ENCODE results near the gene KCNJ15. TPM values are rescaled to one million over a fixed set of nuclear protein-coding genes. Genes with fewer than 3 reads are reported as not detected.

KCNJ15 gene
- total and polyA plus RNA-seq, 2 of the 8 experiments (the other 6 are each of a cell fraction or from before 2014, with no cell fraction given) = under 0.01 TPM; not detected in 1

DNA sequence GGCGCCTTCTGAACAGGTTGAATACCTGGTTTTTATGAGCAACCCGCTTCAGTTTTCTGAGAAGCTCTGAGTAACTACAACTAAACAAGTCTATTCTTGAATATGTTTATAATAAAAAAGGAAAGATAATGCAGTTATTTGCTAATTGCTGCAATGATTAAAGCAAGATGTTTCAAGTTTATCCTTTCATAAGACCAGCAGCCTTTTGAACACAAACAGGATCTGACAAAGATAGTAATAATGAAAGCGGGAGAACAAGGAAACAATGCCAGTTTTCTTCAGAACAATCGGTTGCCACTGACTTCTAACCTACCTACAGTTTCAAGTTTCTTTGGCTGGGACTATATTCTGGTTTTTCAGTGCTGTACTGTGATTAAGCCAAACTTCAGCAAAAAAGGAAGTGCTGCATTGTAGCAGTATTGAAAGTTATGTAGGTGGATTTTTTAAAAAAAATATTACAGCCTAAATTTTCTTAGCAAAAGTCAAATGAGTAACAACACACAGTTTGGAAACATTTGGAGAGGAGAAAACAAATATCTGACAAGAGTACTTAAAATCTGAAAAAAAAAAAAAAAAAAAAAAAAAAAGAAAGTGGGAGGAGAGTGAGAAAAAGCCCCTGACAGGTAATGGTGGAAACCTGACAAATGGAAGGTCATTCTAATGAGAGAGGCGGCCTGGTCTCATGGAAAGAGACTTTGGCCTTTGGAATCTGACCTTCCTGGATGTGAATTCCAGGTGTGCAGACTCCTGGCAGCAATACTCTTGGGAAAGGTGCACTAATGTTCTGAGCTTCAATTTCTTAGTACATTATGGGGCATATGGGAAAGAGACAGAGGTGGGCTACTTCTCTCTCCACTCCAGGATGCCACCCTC, 11.4 kb downstream of the KCNJ15 start:
- no peak overlapping the region for H4K8ac ChIP-seq (ENCODE audit: extremely low read depth, insufficient read depth, low read length)
- H2AK5ac ChIP-seq (ENCODE audit: low read depth, low read length) = no peak overlapping the region
- H4K5ac ChIP-seq (ENCODE audit: insufficient read length, low read depth, low read length) = no peak overlapping the region
- no peak overlapping the region for H3K4ac ChIP-seq (replicated peaks; ENCODE audit: insufficient read length, low read depth, low read length)
- H3K4me2 ChIP-seq (ENCODE audit: insufficient read depth in 1 of 2, low read depth in 2 of 2, low read length in 2 of 2) = no peak overlapping the region
- no peak overlapping the region for H2BK5ac ChIP-seq (ENCODE audit: low read depth, low read length)
- no peak overlapping the region for H2BK12ac ChIP-seq (ENCODE audit: low read depth, low read length)
- H3K27me3 ChIP-seq (replicated peaks in 1 of 4; ENCODE audit: control insufficient read depth in 3 of 4, extremely low read depth in 1 of 4, insufficient read depth in 3 of 4, low read length in 3 of 4) = no peaks in the 10 kb centered on the region
- H2AFZ ChIP-seq (ENCODE audit: low read length) = peak overlapping the region; percentile 57; the same call in 1 of the 2 replicates
- no peak overlapping the region; the same call in 1 of the 2 replicates for H2BK20ac ChIP-seq (ENCODE audit: low read length)
- no peak overlapping the region for H3K4me3 ChIP-seq (ENCODE audit: extremely low read depth in 1 of 4, insufficient read depth in 2 of 4, low read depth in 3 of 4, low read length in 4 of 4)
- H2BK120ac ChIP-seq (replicated peaks; ENCODE audit: low read depth, low read length) = no peak overlapping the region
- H3K14ac ChIP-seq (ENCODE audit: insufficient read length) = no peak overlapping the region
- ChIA-PET POLR2A (ENCODE audit: partially characterized antibody) (no interaction called here), CTCF (ENCODE audit: partially characterized antibody) (interaction anchor here (0.6 to 1.5 kb wide), 4 partner anchors 29 to 1919 kb away, joined by 3 read pairs; no protein-coding TSS in a partner anchor)
- H3K36me3 ChIP-seq (ENCODE audit: control insufficient read depth in 2 of 4, insufficient read depth in 4 of 4, low read length in 3 of 4) = no peaks in the 10 kb centered on the region
- H2BK15ac ChIP-seq (ENCODE audit: low read length) = no peak overlapping the region
- no peak overlapping the region for H3K56ac ChIP-seq (replicated peaks; ENCODE audit: insufficient read length, low read depth, low read length)
- H4K91ac ChIP-seq (replicated peaks; ENCODE audit: insufficient read length, low read length) = no peak overlapping the region
- H3K4me1 ChIP-seq (replicated peaks in 1 of 4; ENCODE audit: control insufficient read depth in 3 of 4, insufficient read depth in 4 of 4, low read length in 3 of 4) = peaks cover 0 to 3% (median 0%) of the 10 kb centered on the region in 4 experiments; a peak in 1 of 7 replicates
- H3K79me2 ChIP-seq (ENCODE audit: control insufficient read depth in 1 of 2, insufficient read depth in 2 of 2, low read length in 2 of 2) = no peaks in the 10 kb centered on the region
- no peaks in the 10 kb centered on the region for H3K9me3 ChIP-seq (ENCODE audit: insufficient read depth in 2 of 2, low read depth in 1 of 2, low read length in 1 of 2)
- FAIRE-seq (no peak), DNase-seq (ENCODE audit: low read depth in 1 of 2, low spot score in 2 of 2) (no peak)
- H3K23me2 ChIP-seq (ENCODE audit: low read depth, low read length) = no peaks in the 10 kb centered on the region
- no peak overlapping the region for H3K18ac ChIP-seq (ENCODE audit: extremely low read depth, low read length)
- no peaks in the 10 kb centered on the region for H3K79me1 ChIP-seq (ENCODE audit: low read depth, low read length)
- H4K20me1 ChIP-seq (replicated peaks in 1 of 2; ENCODE audit: control insufficient read depth in 1 of 2, insufficient read depth in 2 of 2, low read length in 2 of 2) = no peaks in the 10 kb centered on the region
- no peak for TF ChIP-seq SIN3A (conservative IDR thresholded peaks at IDR 0.05 in 1 of 2, IDR thresholded peaks at IDR 0.05 in 1 of 2; ENCODE audit: low read depth in 1 of 2, low read length in 2 of 2)
- no peak for TF ChIP-seq HDAC2 (IDR thresholded peaks at IDR 0.05; ENCODE audit: borderline replicate concordance in 1 of 2, low read depth in 2 of 2, low read length in 2 of 2)
- no peak for TF ChIP-seq JUND (IDR thresholded peaks at IDR 0.05; ENCODE audit: low read length)
- no peak for TF ChIP-seq YY1 (IDR thresholded peaks at IDR 0.05; ENCODE audit: low read depth, low read length)
- TF ChIP-seq CREB1 (IDR thresholded peaks at IDR 0.05) = no peak
- no peak for TF ChIP-seq PHF8 (conservative IDR thresholded peaks at IDR 0.05; ENCODE audit: low read depth, low read length)
- TF ChIP-seq NANOG (IDR thresholded peaks at IDR 0.05; ENCODE audit: insufficient read depth, low read depth, low read length, poor library complexity, severe bottlenecking) = no peak
- TF ChIP-seq, protein P1, sequence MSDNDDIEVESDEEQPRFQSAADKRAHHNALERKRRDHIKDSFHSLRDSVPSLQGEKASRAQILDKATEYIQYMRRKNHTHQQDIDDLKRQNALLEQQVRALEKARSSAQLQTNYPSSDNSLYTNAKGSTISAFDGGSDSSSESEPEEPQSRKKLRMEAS (IDR thresholded peaks at IDR 0.05) = no peak
- no peak for TF ChIP-seq USF2 (IDR thresholded peaks at IDR 0.05; ENCODE audit: low read length)
- no peak overlapping the region for H3K9ac ChIP-seq (replicated peaks in 1 of 4; ENCODE audit: extremely low read depth in 1 of 4, low read depth in 3 of 4, low read length in 3 of 4)
- no peak overlapping the region for H3K23ac ChIP-seq (ENCODE audit: insufficient read length)
- 87% methylated on average over 5 of the region's 5 CpGs; no CpG with 5 or more reads in 1 of the 2 experiments for WGBS, 2 experiments (ENCODE audit: extremely low coverage in 1 of 2, insufficient coverage in 1 of 2, insufficient read length in 1 of 2, insufficient replicate concordance in 2 of 2, low coverage in 1 of 2, low lambda C conversion rate in 2 of 2, missing lambda C conversion rate in 1 of 2)
- no peak overlapping the region for H3K27ac ChIP-seq (ENCODE audit: low read depth, low read length)

All from H1 (cell line).